GM18861 (cell line): ENCODE results near the gene COQ5.

Experiments
- ATAC-seq: cut with Tn5 transposase; IDR thresholded peaks from one replicate; pipeline ENCODE4 v1.9.1; 2021; ENCODE audit not compliant: unreplicated experiment

COQ5 gene

DNA sequence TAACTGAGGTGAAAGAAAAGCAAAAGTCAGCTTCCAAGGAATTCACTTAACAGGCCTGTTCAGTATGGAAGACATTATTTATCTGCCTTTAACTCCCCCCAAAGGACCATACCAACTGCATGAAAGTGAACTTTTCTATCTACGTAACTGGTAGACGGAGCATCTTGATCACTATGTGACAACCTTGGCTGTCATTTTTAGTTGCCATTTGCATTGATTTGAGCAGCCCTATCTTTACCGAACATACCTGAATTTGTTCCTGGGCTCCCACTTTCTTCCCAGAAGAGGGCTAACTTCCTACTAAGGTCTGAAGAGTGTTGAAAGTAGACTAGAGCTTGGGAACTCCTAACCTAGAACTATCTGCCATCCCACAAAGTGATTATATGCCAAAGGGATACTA, 68.8 kb downstream of the COQ5 start:
- ATAC-seq = no peak

GRCh38 chr12:120457133-120457532, 71.8 kb downstream of the COQ5 start:
- no peak for ATAC-seq

DNA sequence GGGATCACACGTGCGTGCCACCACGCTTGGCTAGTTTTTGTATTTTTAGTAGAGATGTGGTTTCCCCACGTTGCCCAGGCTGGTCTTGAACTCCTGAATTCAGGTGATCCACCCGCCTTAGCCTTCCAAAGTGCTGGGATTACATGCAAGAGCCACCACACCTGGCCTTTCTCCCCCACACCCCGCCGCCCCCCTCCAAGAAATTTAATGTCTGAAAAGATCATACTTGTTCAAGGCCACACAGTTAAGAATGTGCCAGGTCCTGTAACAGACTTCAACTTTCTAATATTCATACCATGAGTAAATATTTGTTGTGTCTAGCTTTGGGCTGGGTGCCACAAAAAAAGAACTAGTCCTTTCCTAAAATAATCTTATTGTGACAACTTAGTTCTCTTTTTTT, 73.7 kb downstream of the COQ5 start:
- ATAC-seq = no peak

DNA sequence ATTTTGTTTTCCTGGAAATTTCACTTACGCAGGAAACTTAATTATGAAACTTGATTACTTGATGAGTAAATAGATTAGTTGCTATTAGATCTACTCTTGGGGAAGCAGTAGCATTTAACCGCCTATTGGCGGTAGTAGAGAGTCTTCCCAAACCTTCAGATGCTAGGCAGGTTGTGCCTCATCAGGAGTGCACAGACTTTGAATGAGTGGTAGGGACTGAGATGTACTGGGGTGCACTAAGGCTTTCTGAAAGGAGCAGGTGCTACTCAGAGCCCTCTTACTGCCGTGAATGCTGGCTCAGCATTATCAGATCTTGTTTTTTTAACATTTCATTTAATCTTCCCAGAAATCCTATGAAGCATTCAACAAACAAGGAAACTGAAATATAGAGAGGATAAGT, 75.0 kb downstream of the COQ5 start:
- no peak for ATAC-seq
